HG03095 (cell line): ENCODE results near the gene PARP8.
"Not testable (repeated sequence)": the region's sequence is repeated elsewhere in the genome, so short reads cannot be mapped to it uniquely, and the experiment has no call there.

Experiments used
- ATAC-seq: cut with Tn5 transposase; IDR thresholded peaks from one replicate; pipeline ENCODE4 v1.9.1; 2021; ENCODE audit warnings: moderate library complexity; ENCODE audit not compliant: unreplicated experiment

The PARP8 gene, protein sequence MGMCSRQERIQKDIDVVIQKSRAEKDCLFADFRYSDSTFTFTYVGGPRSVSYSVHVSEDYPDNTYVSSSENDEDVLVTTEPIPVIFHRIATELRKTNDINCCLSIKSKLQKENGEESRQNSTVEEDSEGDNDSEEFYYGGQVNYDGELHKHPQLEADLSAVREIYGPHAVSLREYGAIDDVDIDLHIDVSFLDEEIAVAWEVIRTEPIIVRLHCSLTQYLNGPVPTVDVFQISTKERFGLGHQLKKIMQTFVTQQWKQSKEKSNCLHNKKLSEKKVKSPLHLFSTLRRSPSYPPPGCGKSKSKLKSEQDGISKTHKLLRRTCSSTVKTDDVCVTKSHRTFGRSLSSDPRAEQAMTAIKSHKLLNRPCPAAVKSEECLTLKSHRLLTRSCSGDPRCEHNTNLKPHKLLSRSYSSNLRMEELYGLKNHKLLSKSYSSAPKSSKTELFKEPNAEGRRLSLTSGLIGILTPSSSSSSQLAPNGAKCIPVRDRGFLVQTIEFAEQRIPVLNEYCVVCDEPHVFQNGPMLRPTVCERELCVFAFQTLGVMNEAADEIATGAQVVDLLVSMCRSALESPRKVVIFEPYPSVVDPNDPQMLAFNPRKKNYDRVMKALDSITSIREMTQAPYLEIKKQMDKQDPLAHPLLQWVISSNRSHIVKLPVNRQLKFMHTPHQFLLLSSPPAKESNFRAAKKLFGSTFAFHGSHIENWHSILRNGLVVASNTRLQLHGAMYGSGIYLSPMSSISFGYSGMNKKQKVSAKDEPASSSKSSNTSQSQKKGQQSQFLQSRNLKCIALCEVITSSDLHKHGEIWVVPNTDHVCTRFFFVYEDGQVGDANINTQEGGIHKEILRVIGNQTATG

DNA sequence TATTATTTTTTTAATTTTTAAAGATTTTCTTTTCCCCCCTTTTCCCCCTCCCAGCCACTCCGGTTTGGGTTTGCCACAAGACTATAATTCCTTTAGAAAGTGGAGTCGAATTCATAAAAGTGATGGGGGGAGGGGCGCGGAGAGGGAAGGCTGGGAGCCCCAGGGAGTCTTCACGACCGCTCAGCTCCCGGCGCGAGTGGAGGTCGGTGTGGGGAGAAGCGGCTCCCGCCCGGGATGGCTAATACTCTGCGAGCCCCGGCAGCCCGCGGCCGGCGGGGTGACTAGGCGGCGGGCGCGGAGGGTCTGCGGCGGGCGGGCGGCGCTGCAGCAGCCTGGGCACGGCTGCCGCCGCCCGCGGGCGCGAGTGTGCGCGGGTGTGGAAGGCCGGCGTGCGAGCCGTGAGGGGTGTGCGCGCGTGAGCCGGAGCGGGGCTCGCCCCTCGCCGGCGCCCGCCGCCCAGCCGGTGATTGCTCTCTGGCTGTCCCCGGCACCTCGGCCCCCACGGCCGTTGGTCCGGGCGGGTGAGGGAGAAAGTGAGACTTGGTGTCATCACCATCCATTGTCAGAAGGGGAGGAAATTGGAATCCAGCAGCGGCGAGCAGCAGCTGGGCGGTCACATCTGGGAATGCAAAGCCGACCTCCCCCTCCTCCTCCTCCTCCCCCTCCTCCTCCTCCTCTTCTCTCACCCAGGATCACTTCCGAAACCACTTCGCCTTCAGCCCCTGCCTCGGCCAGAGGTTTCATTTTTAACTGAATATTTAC lies at the start of gene PARP8:
Gene PARP8, plus strand, starts transcription at position 377 of the 762 bp plus-strand sequence. CDS start 459 bp downstream, outside the sequence.
- ATAC-seq = peak; percentile 44

DNA sequence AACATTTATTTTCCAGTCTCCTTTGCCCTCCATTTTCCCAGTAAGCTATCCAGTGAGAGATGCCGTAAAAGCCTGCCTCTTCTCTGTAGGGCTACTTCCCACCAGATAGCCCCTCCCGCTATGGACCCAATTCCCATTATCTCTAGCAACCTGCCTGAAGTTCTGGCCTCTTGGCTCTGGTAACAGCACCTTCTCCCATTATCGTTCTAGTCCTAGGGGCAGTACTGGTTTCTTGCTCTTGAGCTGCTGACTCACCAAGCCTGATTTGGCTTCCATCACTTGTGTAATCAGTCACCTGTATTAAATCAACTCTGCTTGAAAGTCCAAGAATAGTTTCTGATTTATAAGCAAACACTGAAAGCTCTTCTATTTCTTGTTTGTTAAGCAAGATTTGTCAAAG lies 42.8 kb upstream of the PARP8 start:
- no peak for ATAC-seq

DNA sequence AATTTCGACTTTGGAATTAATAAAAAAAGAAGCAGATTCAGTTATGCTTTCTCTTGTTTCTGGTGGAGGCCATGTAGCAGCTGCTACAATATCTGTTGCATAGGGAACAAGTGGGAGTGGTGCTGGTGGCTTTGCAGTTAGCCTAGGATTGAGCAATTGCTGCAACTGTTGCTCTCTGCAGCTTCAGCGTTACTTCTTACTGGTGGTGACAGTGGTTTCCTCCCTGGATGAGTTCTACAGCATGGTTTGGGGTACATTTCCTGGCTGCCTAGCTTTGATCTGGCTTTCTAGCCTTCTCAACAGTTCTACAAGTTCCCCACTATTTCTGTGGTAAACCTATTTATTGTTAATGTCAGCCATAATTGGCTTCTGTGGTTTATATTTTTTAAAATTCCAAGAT lies 31.6 kb upstream of the PARP8 start:
- ATAC-seq = not testable (repeated sequence)

DNA sequence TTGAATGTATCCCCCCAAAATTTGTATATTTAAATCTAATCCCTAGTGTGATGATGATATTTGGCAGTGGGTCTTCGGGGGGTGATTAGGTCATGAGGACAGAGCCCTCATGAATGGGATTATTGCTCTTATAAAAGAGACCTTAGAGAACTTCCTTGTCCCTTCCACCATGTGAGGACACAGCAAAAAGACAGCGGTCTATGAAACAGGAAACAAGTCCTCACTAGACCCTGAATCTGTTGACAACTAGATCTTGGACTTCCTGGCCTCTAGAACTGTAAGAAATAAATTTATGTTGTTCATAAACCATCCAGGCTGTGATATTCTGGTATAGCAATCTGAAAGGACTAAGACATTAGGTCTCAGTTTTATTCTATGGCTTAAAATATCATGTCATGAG lies 28.9 kb upstream of the PARP8 start:
- ATAC-seq = not testable (repeated sequence)

DNA sequence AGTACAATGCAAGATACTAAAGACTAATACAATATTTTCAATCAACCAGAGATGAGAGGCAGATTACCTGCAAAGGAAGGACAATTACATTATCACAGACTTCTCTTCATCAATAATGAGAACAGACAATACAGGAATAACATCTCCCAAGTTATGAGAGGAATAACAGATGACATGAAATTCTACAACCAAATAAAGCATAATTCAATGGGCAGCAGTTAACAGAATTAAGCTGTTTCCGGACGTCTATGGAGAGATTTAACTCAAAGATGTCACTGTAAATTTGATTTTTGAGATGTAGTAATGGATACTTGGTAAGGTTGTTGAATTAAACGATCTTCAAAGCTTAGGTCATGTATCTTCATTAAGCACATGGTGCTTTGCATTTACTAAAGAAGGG lies 19.8 kb upstream of the PARP8 start:
- no peak for ATAC-seq

DNA sequence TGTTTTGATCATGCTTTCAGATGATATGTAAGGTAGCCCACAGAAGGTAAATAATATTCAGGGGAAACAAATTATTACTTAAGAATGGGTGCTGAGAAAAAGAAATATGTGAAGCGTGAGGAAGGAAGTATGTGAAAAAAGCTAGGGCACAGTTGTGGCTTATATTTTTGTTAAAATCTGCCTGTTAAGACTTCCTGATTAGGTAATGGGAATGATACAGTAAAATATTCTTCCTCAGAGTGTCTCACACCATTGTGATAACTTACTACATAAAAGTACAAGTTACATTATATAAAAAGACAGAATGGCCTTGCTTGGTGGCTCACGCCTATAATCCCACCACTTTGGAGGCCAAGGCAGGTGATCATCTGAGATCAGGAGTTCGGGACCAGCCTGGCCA lies 18.7 kb upstream of the PARP8 start:
- ATAC-seq = no peak

DNA sequence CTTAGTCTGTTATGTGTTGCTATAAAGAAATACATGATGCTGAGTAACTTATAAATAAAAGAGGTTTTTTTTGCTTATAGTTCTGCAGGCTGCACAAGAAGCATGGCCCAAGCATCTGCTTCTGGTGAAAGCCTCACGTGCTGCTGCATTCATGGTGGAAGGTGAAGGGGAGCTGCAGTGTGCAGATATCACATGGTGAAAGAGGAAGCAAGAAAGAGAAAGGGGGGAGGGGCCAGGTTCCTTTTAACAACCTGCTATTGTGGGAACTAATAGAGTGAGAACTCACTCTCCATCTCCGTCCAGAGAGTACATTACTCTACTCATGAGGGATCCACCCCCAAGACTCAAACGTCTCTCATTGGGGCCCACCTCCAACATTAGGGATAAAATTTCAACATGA lies 12.5 kb upstream of the PARP8 start:
- peak; percentile 99 for ATAC-seq

DNA sequence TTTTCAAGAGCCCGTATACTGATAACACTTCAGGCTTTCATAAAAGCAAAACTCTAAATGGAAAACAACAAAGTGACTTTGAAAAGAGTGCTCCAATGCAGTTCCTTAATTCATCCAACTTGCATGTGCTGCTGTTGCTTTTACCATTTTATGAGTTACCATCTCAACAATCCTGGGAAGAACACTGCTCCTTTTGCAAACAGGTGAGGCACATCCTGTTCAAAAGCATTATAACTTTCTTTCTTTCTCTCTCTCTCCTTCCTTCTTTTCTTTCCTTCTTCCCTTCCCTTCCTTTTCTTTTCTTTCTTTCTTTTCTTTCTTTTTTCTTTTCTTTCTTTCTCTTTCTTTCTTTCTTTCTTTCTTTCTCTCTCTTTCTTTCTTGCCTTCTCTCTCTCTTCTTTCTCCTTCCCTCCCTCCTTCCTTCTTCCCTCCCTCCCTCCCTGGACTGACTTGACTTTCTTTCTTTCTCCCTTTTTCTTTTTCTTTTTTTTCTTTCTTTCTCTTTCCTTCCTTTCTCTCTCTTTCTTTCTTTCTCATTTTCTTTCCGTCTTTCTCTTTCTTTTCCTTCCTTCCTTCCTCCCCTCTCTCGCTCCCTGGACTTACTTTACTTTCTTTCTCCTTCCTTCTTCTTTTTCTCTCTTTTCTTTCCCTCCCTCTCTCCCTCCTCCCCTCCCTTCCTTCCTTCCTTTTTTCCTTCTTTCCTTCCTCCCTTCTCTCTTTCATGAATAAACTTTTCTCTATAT lies 11.2 kb upstream of the PARP8 start:
- ATAC-seq = no peak

DNA sequence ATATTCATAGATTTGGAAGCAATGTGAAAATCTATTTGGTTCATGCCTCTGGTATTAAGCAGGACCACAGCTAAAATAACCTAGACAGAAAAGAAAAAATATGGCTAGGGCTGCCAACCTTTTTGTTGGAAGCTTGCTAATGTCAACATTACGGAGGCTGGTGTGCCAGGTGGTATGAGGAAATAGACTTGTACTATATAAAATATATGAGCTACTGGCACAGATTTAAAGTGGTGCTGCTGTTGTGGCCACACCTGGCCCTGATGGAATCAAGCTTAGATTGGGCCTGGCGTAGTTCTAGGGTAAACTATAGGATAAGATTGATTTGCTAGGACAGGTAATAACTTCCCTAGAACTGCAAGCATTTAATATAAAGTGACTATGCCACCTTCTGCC lies 10.6 kb upstream of the PARP8 start:
- ATAC-seq = no peak

DNA sequence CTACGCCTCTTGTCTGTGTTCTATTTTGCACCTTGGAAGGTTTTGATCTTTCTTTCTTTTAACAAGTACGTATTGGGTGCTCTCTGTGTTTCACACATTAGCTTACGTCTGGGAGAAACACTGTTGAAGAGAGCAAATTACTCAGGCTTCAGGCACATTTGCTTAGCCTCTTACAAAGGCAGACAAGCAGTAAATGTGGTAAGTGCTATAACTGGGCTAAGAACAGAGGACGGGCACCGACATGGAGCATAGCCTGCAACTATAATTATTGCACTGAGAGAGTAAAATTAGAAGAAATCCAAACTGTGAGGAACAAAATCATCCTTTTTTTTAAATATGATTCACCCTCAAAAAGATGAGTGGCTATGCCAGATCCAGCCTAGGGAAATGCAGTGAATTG lies 9.4 kb upstream of the PARP8 start:
- ATAC-seq = no peak

DNA sequence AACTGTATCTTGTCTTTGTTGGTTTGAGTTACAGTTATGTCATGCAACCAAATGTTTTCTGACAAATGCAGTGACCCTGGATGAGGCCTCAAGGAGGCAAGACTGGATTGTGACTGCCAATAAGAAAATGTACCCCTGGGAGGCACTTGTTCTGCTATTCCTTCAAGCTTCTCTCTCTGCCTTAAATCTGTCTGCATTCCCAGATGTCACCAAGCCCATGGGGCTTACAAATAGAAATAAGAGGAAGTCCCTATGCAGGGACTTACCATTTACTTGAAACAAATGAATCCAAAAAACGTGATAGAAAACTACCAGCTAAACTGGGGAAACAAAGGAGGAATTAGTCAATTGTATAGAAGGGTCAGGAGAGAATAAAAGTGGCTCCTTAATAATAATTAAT lies 8.2 kb upstream of the PARP8 start:
- no peak for ATAC-seq

DNA sequence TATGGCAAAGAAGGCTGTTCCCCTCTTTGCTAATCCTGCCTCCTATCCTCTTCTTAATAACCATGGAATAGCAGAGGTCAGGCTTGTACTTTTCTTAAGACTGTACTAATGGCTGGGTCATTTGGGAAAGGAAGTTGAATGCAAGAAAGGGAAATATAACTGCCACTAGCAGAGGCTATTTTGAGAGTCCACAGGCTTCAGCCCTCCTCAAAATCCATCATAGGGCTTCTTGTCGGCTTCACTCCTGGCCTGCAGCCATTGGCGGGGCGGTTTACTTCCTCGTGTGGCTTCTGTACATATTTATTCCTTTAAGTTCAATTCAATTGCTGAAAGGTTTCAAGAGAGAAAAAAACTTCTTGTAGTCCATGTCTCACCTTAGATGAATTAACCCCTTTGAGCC lies 2.8 kb upstream of the PARP8 start:
- ATAC-seq = no peak

DNA sequence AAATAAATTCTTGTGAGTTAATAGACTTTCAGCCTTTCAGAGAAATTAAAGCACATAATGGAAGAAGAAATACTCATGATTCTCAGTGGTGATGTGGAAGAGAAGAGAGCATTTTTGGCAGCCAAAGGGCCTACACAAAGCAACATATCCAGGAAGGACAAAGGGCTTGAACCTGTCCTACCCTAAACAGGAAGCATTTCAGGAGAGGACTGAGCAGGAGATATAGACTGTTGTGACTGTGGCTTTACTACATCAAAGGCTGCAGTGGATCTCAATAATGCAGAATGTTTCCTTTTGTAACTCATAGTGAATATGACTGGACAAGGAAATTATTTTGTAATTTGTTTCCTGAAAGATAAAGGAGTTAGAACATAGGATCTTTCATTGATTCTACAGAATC lies 1.3 kb upstream of the PARP8 start:
- ATAC-seq = no peak

DNA sequence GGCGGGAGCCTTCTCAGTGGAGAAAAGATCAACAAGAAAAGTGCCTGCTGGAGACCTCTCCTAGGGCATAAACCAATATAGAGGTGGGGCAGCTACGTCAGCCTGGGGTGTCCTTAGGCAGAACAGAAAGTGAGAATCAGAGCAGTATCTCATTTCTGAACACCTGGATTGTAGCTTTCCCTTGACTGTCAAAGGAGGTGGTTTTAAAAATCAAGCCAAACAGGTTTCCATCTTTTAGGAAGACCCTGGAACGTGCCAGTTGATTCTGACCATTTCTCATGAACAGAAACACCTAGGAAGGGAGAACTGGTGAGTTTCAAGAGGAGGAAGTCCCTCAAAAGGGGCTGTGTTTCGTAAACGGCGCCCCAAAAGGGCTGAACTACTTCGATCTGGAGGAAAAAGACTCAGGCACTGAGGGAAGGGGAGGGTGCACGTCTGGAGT lies 655 bp upstream of the PARP8 start:
- ATAC-seq = not testable (repeated sequence)

DNA sequence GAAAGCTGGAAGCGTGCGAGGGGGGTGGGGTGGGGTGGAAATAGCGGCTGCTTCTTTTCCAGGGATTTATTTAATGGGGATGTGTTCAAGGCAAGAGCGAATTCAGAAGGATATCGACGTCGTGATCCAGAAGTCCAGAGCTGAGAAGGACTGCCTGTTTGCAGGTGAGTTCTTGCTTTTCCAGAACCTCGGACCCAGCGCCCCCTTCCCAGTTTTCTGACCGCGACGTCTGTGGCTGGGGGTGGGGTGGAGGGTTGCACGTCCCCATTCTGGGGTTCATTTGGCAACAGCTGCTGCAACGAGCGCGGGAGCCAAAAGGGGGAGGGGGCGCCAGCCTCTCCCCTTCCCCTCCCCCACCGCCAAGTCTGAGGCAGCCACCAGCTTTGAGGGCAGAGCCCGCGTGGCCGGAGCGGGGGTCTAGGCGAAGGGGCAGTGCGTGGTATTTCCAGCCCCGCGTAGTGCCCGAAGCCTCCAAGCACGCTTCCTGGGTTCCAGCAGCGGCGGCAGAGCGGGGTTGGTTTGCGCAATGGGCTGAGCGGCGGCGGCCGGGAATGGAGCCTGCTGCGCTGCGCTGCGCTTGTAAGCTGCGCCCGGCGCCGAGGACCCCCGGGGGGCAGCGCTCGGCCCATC lies 701 bp downstream of the PARP8 start:
- peak; percentile 37 for ATAC-seq

DNA sequence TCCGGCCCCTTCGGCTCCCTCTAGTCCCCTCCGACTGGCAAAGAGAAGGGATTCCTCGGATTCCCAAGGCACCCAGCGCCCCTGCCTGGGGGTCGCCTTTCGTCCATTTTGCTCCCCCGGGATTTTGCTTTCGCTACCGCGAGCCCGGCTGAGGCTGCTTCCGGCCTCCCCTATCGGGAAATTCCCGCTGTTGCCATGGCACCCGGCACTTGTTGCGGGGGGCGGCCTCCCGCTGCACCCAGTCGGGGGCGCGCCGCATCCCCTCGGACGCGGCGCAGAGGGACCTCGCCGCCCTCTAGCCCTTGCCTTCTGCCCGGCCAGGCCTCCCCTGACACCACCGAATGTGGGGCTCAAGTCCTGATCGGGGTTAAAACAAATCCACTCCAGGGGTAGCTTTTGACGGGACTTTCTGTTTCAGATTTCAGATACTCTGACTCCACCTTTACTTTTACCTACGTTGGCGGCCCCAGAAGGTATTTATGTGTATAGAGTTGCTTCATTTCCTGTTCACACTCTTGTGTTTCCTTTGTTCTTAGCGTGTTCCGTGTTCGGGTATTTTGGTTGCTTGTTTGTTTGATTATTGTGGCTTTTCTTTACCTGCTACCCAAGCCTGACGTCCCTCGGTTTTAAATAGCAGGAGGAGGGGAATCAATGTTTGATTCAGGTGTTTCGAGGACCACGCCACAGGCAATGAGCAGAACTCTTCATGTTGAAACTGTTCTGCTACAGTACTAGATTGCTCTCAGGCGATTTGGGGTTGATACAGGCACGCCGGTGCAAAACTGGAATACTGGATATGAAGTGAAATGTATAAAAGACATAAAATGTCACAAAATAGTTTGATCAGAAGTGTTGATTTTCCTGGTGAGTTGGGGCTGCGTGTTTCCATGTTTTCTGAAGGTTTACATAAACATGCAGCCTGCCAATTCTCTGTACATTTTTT lies 1.5 kb downstream of the PARP8 start:
- peak; percentile 81 for ATAC-seq

DNA sequence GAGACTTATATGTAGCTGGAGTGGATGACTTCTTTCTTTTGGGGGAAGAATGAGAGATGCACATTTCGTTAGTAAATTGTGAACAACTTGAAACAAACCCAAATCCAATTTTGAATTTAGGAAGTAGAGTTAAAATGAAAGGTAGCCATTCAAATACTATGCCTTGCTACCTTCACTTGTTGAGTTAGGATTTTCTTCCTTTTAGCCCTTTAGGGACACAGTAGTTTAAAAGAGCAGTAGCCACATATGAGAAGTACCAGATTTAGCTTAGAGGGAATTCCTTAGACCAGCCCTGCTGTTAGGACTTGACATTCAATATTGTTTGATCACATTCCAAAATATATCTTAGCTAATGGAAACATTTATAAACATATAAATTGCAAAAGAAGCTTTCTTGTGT lies 2.2 kb downstream of the PARP8 start:
- ATAC-seq = not testable (repeated sequence)

DNA sequence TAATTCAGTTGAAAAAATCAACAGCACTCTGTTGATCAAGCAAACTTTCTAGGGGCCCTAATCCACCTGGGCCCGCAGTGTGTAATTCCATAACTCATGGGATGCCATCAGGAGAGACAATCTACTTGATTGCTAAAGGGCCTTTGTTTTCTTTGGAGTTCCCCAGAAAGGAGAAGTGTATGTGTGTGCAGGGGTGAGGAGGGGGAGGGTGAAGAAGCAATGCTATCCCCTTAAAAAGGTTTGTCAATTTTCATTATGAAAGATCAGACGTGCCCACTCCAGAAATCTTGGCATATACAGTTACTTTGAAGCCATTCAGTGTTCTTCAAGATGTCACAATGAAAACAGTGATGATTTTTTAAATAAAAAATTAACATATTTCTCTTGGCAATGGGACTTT lies 6.2 kb downstream of the PARP8 start:
- ATAC-seq = no peak

DNA sequence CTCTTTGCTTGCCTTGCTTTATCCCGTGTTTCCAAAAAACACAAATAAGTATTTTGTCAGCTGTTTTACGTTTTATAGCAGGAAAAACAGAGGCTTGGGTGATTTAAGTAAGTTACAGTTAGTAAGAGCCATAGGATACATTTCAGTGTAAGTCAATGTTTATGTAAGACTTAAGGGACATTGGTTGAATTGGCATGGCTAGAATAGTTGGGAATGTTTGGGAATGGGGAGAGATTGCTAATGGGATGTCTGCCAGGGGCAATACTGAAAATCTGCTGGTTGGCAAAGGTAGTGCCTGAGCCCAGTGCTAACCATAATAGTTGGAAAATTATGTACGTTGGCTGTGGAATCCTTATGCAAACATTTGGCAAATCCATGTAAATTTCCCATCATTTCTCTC lies 7.0 kb downstream of the PARP8 start:
- ATAC-seq = not testable (repeated sequence)
